Vagina (tissue), 2 donors: ENCODE measurements around the gene TKFC.

Experiments used
- POLR2AphosphoS5 ChIP-seq, 2 donors: sonication (generic); formaldehyde crosslinking; IDR thresholded peaks; one replicate each; pipeline ENCODE4 v1.9.0; 2017; ENCODE audit warnings: antibody characterized with exemption in 2 of 2, mild to moderate bottlenecking in 2 of 2, low read depth in 1 of 2; ENCODE audit not compliant: insufficient read depth in 1 of 2
- TF ChIP-seq, protein P1 (sequence below), 3 experiments: fragments of 450-650 bp in 2 of 3; fragments of 200-600 bp in 1 of 3; sonication (generic) in 1 of 3; IDR thresholded peaks; one replicate each; pipeline ENCODE4 v1.5.1; 2017 to 2019; ENCODE audit warnings: antibody characterized with exemption in 3 of 3, mild to moderate bottlenecking in 2 of 3, moderate library complexity in 2 of 3

DNA sequence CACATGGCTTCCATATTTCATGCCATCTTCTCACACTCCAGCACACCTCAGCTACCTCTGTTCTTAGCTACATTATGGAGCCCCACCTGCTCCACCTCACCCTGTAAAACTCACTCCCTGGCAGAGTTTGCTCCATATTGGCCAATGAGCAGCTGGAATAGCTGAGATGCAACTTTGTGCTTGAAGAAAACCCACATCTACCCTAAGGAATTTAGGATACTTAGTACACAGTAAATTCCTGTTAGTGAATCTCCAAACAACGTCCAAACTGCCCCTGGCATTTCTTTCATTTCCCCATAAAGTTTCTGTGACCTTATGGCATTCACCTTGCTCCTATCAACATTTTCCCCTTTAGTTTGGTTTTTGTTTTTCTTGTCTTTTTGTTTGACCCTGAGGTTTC, 35.7 kb upstream of the TKFC start:
- TF ChIP-seq, protein P1, sequence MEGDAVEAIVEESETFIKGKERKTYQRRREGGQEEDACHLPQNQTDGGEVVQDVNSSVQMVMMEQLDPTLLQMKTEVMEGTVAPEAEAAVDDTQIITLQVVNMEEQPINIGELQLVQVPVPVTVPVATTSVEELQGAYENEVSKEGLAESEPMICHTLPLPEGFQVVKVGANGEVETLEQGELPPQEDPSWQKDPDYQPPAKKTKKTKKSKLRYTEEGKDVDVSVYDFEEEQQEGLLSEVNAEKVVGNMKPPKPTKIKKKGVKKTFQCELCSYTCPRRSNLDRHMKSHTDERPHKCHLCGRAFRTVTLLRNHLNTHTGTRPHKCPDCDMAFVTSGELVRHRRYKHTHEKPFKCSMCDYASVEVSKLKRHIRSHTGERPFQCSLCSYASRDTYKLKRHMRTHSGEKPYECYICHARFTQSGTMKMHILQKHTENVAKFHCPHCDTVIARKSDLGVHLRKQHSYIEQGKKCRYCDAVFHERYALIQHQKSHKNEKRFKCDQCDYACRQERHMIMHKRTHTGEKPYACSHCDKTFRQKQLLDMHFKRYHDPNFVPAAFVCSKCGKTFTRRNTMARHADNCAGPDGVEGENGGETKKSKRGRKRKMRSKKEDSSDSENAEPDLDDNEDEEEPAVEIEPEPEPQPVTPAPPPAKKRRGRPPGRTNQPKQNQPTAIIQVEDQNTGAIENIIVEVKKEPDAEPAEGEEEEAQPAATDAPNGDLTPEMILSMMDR (IDR thresholded peaks at IDR 0.05), result no peak
- no peak for TF ChIP-seq POLR2AphosphoS5 (IDR thresholded peaks at IDR 0.05; ENCODE audit: insufficient read depth in 1 of 2, low read depth in 1 of 2)
